Coronary artery (tissue), 2 donors: ENCODE results near the gene RFT1.

ENCODE experiments used
- DNase-seq: peaks from one replicate; pipeline ENCODE4 v3.0.0-alpha.2; 2017; ENCODE audit warnings: low spot score
- H3K27ac ChIP-seq, 2 donors: fragments of 200-600 bp; sonication (generic); one replicate each; pipeline ENCODE4 v1.5.1; 2016 to 2019
- H3K4me3 ChIP-seq: fragments of 200-600 bp; sonication (generic); 2 replicates; pipeline ENCODE4 v1.5.1; 2016; ENCODE audit warnings: mild to moderate bottlenecking, moderate library complexity
- CTCF ChIP-seq: fragments of 200-600 bp; sonication (generic); IDR thresholded peaks from one replicate; pipeline ENCODE4 v1.5.1; 2019; ENCODE audit warnings: antibody characterized with exemption

RFT1 gene

GRCh38 chr3:53085476-53085875, 44.8 kb downstream of the RFT1 start:
- H3K4me3 ChIP-seq: no peak overlapping the region
- peak; percentile 4 for DNase-seq
- TF ChIP-seq CTCF: no peak
- no peak overlapping the region for H3K27ac ChIP-seq

GRCh38 chr3:53084310-53085001, 45.8 kb downstream of the RFT1 start:
- no peak overlapping the region for H3K4me3 ChIP-seq
- peak overlapping the region in 1 of 2 donors; percentile 41 for H3K27ac ChIP-seq
- peak; percentile 52 for DNase-seq
- no peak for TF ChIP-seq CTCF

- peak overlapping the region in 1 of 2 donors; percentile 41 for H3K27ac ChIP-seq
Observed at GRCh38 chr3:53083949-53084309, 46.3 kb downstream of the RFT1 start.

GRCh38 chr3:53083521-53083920, 46.7 kb downstream of the RFT1 start:
- H3K4me3 ChIP-seq: no peak overlapping the region
- H3K27ac ChIP-seq: peak overlapping the region in 1 of 2 donors; percentile 41
- no peak for TF ChIP-seq CTCF
- peak; percentile 76 for DNase-seq

More at GRCh38 chr3:53083949-53084309, 46.3 kb downstream of the RFT1 start:
- no peak overlapping the region for H3K4me3 ChIP-seq
- no peak for TF ChIP-seq CTCF
- peak; percentile 14 for DNase-seq

GRCh38 chr3:53082736-53083135, 47.5 kb downstream of the RFT1 start:
- Histone ChIP-seq H3K27ac (no peak overlapping the region), H3K4me3 (no peak overlapping the region)
- TF ChIP-seq CTCF: no peak
- DNase-seq: peak; percentile 36

- no peak overlapping the region for H3K4me3 ChIP-seq
- peak; percentile 45 for DNase-seq
- H3K27ac ChIP-seq: no peak overlapping the region
- TF ChIP-seq CTCF: no peak
Observed at GRCh38 chr3:53081318-53081717, 48.9 kb downstream of the RFT1 start.

GRCh38 chr3:53080612-53081205, 49.5 kb downstream of the RFT1 start:
- peak; percentile 41 for DNase-seq
- Histone ChIP-seq H3K4me3 (no peak overlapping the region), H3K27ac (no peak overlapping the region)
- TF ChIP-seq CTCF: no peak
